ENCODE results near the gene TMEM141. TPM values are rescaled to one million over a fixed set of nuclear protein-coding genes. Genes with fewer than 3 reads are reported as not detected.

TMEM141 gene
- total RNA-seq, 1 donor from 2014 or later, result 19.9 TPM

DNA sequence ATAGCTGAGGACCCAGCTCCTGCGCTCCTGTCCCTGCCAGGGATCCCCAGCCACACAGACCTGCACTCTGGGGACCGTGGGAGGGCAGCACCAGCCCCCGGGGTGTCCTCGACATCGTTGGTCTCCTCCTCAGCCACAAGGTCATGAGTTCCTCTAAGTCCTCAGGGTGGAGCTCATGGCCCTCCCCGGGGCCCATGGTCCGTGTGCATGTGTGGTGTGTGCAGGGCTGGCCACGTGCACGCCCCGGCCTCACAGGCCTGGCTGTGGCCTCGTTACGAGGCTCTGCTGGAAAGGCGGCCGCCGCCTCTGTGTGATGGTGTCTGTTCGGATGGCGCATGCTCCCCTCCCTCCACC is 35.0 kb downstream of the TMEM141 start:
- Histone ChIP-seq H3K4me2 (no peak overlapping the region), H3K79me2 (ENCODE audit: low read depth) (peaks cover 15% of the 10 kb centered on the region), H2AFZ (replicated peaks) (no peak overlapping the region), H3K27ac (no peak overlapping the region), H3K27me3 (peaks cover under 1% of the 10 kb centered on the region), H3F3A (ENCODE audit: low read depth) (peaks cover 3% of the 10 kb centered on the region), H3K4me1 (peaks cover 8% of the 10 kb centered on the region), H3K4me3 (no peak overlapping the region), H3K9ac (no peak overlapping the region), H3K9me3 (ENCODE audit: low read depth) (no peaks in the 10 kb centered on the region), H4K20me1 (ENCODE audit: low read depth) (peaks cover 44% of the 10 kb centered on the region), H3K36me3 (no peaks in the 10 kb centered on the region)
- TF ChIP-seq EZH2phosphoT487 (IDR thresholded peaks at IDR 0.05) (no peak), EZH2 (IDR thresholded peaks at IDR 0.05) (no peak)
- TF ChIP-seq, protein P1, sequence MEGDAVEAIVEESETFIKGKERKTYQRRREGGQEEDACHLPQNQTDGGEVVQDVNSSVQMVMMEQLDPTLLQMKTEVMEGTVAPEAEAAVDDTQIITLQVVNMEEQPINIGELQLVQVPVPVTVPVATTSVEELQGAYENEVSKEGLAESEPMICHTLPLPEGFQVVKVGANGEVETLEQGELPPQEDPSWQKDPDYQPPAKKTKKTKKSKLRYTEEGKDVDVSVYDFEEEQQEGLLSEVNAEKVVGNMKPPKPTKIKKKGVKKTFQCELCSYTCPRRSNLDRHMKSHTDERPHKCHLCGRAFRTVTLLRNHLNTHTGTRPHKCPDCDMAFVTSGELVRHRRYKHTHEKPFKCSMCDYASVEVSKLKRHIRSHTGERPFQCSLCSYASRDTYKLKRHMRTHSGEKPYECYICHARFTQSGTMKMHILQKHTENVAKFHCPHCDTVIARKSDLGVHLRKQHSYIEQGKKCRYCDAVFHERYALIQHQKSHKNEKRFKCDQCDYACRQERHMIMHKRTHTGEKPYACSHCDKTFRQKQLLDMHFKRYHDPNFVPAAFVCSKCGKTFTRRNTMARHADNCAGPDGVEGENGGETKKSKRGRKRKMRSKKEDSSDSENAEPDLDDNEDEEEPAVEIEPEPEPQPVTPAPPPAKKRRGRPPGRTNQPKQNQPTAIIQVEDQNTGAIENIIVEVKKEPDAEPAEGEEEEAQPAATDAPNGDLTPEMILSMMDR (IDR thresholded peaks at IDR 0.05), result no peak
- DNase-seq (ENCODE audit: low spot score), result no peak
- Mint-ChIP-seq H3K4me1 (peaks cover 2% of the 10 kb centered on the region), H3K4me3 (no peak overlapping the region), H3K9me3 (no peaks in the 10 kb centered on the region), H3K27ac (no peak overlapping the region), H3K36me3 (peaks cover 8% of the 10 kb centered on the region), H3K27me3 (ENCODE audit: insufficient read depth, low read depth) (peaks cover 6% of the 10 kb centered on the region)

DNA sequence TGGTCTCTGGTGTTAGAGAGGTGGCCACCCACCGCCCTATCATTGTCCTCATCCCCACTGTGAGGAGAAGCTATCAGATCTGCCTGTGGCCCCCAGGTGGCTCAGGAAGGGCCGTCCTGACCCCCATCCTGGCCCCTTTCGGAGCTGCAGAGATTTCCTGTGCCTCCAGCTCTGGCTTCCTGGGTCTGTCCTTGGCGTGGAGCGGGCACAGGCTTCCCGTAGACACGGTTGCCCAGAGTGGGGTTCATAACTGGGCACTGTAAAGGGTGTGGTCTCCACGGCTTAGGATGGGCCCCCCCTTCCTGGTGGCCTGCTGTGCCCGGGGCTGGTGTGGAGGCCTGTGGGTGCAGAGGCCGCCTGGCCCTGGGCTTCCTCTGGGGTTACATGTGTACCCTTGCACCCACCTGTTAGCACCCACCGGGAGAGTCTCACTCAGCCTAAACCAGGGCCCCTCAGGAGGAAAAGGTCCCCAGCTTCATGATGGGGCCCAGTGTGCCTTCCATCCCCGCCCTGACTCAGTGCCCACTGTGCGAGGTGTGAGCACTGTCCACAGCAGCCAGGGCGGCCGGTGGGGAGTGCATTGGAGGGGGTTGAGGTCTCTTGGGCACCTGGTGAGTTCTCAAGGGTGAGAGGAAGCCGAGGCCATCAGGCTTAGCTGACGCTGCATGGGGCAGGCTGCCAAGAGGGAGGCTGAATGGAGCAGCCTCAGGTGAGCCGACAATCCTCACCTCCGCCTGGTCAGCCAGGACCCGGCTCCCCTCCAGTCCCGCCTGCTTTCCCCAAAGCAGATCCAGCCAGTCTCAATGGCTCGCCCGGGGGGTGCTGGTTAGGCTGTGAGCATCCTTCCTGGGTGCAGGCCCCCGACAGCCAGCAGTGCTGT is 35.8 kb downstream of the TMEM141 start:
- H3K4me1 ChIP-seq, result peaks cover under 1% of the 10 kb centered on the region
- peaks cover 8% of the 10 kb centered on the region for H3K36me3 Mint-ChIP-seq
- H3K27ac ChIP-seq, result no peak overlapping the region
- TF ChIP-seq EZH2phosphoT487 (IDR thresholded peaks at IDR 0.05), result no peak
- TF ChIP-seq EZH2 (IDR thresholded peaks at IDR 0.05), result no peak
- TF ChIP-seq, protein P1 (IDR thresholded peaks at IDR 0.05), result no peak
- peaks cover 2% of the 10 kb centered on the region for H3K4me1 Mint-ChIP-seq
- H3K36me3 ChIP-seq, result no peaks in the 10 kb centered on the region
- no peak overlapping the region for H3K4me3 ChIP-seq
- H4K20me1 ChIP-seq (ENCODE audit: low read depth), result peaks cover 36% of the 10 kb centered on the region
- H3K9me3 Mint-ChIP-seq, result no peaks in the 10 kb centered on the region
- no peaks in the 10 kb centered on the region for H3K9me3 ChIP-seq (ENCODE audit: low read depth)
- H3K4me3 Mint-ChIP-seq, result no peak overlapping the region
- H2AFZ ChIP-seq (replicated peaks), result no peak overlapping the region
- no peak overlapping the region for H3K9ac ChIP-seq
- H3K79me2 ChIP-seq (ENCODE audit: low read depth), result peaks cover 8% of the 10 kb centered on the region
- H3K27me3 ChIP-seq, result no peaks in the 10 kb centered on the region
- peaks cover 6% of the 10 kb centered on the region for H3K27me3 Mint-ChIP-seq (ENCODE audit: insufficient read depth, low read depth)
- no peak overlapping the region for H3K27ac Mint-ChIP-seq
- no peak overlapping the region for H3K4me2 ChIP-seq
- H3F3A ChIP-seq (ENCODE audit: low read depth), result no peaks in the 10 kb centered on the region
- no peak for DNase-seq (ENCODE audit: low spot score)

DNA sequence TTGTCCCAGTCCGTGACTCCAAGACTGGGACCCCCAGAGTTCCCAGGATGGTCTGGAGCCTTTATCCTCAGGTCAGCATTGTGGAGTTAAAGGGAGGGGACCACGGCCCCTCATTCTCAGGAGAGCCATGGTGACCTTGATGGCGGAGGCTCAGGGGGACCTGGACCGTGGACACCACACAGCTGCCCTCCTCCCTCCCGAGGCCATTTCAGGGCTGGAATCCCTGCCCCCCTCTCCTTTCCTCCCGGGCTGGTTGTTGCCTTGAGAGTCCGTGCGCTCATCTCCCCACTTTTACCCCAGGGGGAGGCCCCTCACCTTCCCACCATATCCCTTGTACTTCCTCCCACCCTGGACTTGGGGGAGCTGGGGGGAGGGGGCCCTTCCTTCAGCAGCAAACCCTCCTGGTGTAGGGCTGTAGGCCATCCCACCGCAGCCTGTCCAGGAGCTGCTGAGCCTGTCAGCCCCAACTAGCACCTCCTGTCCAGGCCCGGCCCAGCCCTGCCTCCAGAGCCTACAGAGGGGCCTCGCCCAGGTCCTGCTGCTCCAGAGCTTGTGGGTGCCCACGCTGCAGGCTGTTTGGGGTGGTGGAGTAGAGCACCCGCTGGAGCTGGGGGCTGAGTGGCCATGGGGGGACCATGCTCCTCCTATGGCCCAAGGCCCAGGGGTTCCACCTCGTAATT is 36.8 kb downstream of the TMEM141 start:
- peaks cover 2% of the 10 kb centered on the region for H3K4me1 Mint-ChIP-seq
- Histone ChIP-seq H3K36me3 (no peaks in the 10 kb centered on the region), H2AFZ (replicated peaks) (no peak overlapping the region), H3K9ac (no peak overlapping the region), H3K4me2 (no peak overlapping the region), H3K4me1 (no peaks in the 10 kb centered on the region), H3F3A (ENCODE audit: low read depth) (no peaks in the 10 kb centered on the region), H3K27me3 (no peaks in the 10 kb centered on the region), H4K20me1 (ENCODE audit: low read depth) (peaks cover 27% of the 10 kb centered on the region), H3K4me3 (no peak overlapping the region), H3K79me2 (ENCODE audit: low read depth) (peaks cover 6% of the 10 kb centered on the region), H3K27ac (no peak overlapping the region), H3K9me3 (ENCODE audit: low read depth) (no peaks in the 10 kb centered on the region)
- no peak for DNase-seq (ENCODE audit: low spot score)
- H3K9me3 Mint-ChIP-seq, result no peaks in the 10 kb centered on the region
- H3K4me3 Mint-ChIP-seq, result no peak overlapping the region
- peaks cover 10% of the 10 kb centered on the region for H3K36me3 Mint-ChIP-seq
- peaks cover 8% of the 10 kb centered on the region for H3K27me3 Mint-ChIP-seq (ENCODE audit: insufficient read depth, low read depth)
- H3K27ac Mint-ChIP-seq, result no peak overlapping the region
- TF ChIP-seq, protein P1 (IDR thresholded peaks at IDR 0.05), result no peak
- no peak for TF ChIP-seq EZH2phosphoT487 (IDR thresholded peaks at IDR 0.05)
- TF ChIP-seq EZH2 (IDR thresholded peaks at IDR 0.05), result no peak
